ENCODE data around the gene ATG12.
"Not testable (repeated sequence)": the region's sequence is repeated elsewhere in the genome, so short reads cannot be mapped to it uniquely, and the experiment has no call there.

ATG12 gene

GRCh38 chr5:115831163-115831768, 10.1 kb downstream of the ATG12 start:
- Mint-ChIP-seq H3K9me3 (peaks cover 7% of the 10 kb centered on the region), H3K4me1 (ENCODE audit: low read depth) (peaks cover 9% of the 10 kb centered on the region), H3K27ac (no peak overlapping the region), H3K36me3 (ENCODE audit: low read depth) (peaks cover 58% of the 10 kb centered on the region), H3K27me3 (no peaks in the 10 kb centered on the region), H3K4me3 (no peak overlapping the region)
- intact Hi-C loops (cut with micrococcal nuclease) = no loop called here

- H3K4me3 Mint-ChIP-seq = no peak overlapping the region
- intact Hi-C loops (cut with micrococcal nuclease) = no loop called here
- H3K9me3 Mint-ChIP-seq = peaks cover 21% of the 10 kb centered on the region
- no peaks in the 10 kb centered on the region for H3K4me1 Mint-ChIP-seq (ENCODE audit: low read depth)
- no peaks in the 10 kb centered on the region for H3K27me3 Mint-ChIP-seq
- H3K36me3 Mint-ChIP-seq (ENCODE audit: low read depth) = peaks cover 44% of the 10 kb centered on the region
- no peak overlapping the region for H3K27ac Mint-ChIP-seq
These were observed 11.5 kb downstream of the ATG12 start for GRCh38 chr5:115829913-115830312.

GRCh38 chr5:115825948-115826347, 15.4 kb downstream of the ATG12 start:
- peaks cover 20% of the 10 kb centered on the region for H3K36me3 Mint-ChIP-seq (ENCODE audit: low read depth)
- no peak overlapping the region for H3K4me3 Mint-ChIP-seq
- peaks cover 3% of the 10 kb centered on the region for H3K27me3 Mint-ChIP-seq
- H3K9me3 Mint-ChIP-seq = peaks cover 26% of the 10 kb centered on the region
- no peak overlapping the region for H3K27ac Mint-ChIP-seq
- intact Hi-C loops (cut with micrococcal nuclease) = no loop called here
- H3K4me1 Mint-ChIP-seq (ENCODE audit: low read depth) = no peaks in the 10 kb centered on the region

- Mint-ChIP-seq H3K27me3 (peaks cover 10% of the 10 kb centered on the region), H3K9me3 (peaks cover 26% of the 10 kb centered on the region)
- intact Hi-C loops (cut with micrococcal nuclease) = not testable (repeated sequence)
These were observed 16.4 kb downstream of the ATG12 start for GRCh38 chr5:115824983-115825382.

GRCh38 chr5:115820846-115821245, 20.5 kb downstream of the ATG12 start:
- Mint-ChIP-seq H3K4me1 (ENCODE audit: low read depth) (peaks cover 12% of the 10 kb centered on the region), H3K9me3 (peaks cover 15% of the 10 kb centered on the region), H3K27ac (no peak overlapping the region), H3K36me3 (ENCODE audit: low read depth) (no peaks in the 10 kb centered on the region), H3K4me3 (no peak overlapping the region), H3K27me3 (peaks cover 38% of the 10 kb centered on the region)
- intact Hi-C loops (cut with micrococcal nuclease) = no loop called here

More at GRCh38 chr5:115824983-115825382, 16.4 kb downstream of the ATG12 start:
- H3K4me1 Mint-ChIP-seq (ENCODE audit: low read depth); H3K4me3 Mint-ChIP-seq; H3K27ac Mint-ChIP-seq: not testable (repeated sequence)
- peaks cover 18% of the 10 kb centered on the region for H3K36me3 Mint-ChIP-seq (ENCODE audit: low read depth)

- Mint-ChIP-seq H3K27ac (no peak overlapping the region), H3K36me3 (ENCODE audit: low read depth) (no peaks in the 10 kb centered on the region), H3K9me3 (no peaks in the 10 kb centered on the region), H3K27me3 (peaks cover 58% of the 10 kb centered on the region), H3K4me3 (no peak overlapping the region), H3K4me1 (ENCODE audit: low read depth) (peaks cover 22% of the 10 kb centered on the region)
- intact Hi-C loops (cut with micrococcal nuclease) = loop anchor here (5.0 kb wide), 1 partner anchor 172 kb away; no protein-coding TSS in a partner anchor
These were observed 22.5 kb downstream of the ATG12 start for GRCh38 chr5:115818821-115819220.

- H3K9me3 Mint-ChIP-seq = no peaks in the 10 kb centered on the region
- no peaks in the 10 kb centered on the region for H3K36me3 Mint-ChIP-seq (ENCODE audit: low read depth)
- H3K27me3 Mint-ChIP-seq = peaks cover 69% of the 10 kb centered on the region
- peaks cover 22% of the 10 kb centered on the region for H3K4me1 Mint-ChIP-seq (ENCODE audit: low read depth)
- no peak overlapping the region for H3K4me3 Mint-ChIP-seq
- intact Hi-C loops (cut with micrococcal nuclease) = loop anchor here (5.0 kb wide), 1 partner anchor 170 kb away; no protein-coding TSS in a partner anchor
- H3K27ac Mint-ChIP-seq = no peak overlapping the region
These were observed 24.0 kb downstream of the ATG12 start for GRCh38 chr5:115817386-115817785.

GRCh38 chr5:115816226-115817081, 24.9 kb downstream of the ATG12 start, which contains the start of gene CDO1:
Gene CDO1, minus strand, starts transcription at chr5:115816659. Its CDS starts 262 bp downstream, at chr5:115816397.
- Mint-ChIP-seq H3K9me3 (no peaks in the 10 kb centered on the region), H3K27ac (no peak within 1 kb of the TSS), H3K4me3 (peak within 1 kb of the TSS; percentile 49), H3K36me3 (ENCODE audit: low read depth) (no peaks in the 10 kb centered on the region), H3K4me1 (ENCODE audit: low read depth) (peaks cover 22% of the 10 kb centered on the region), H3K27me3 (peaks cover 73% of the 10 kb centered on the region)
- intact Hi-C loops (cut with micrococcal nuclease) = loop anchor here (5.0 kb wide), 1 partner anchor 169 kb away; no protein-coding TSS in a partner anchor

GRCh38 chr5:115815693-115816225, 25.6 kb downstream of the ATG12 start:
- intact Hi-C loops (cut with micrococcal nuclease) = loop anchor here (5.0 kb wide), 1 partner anchor 168 kb away; no protein-coding TSS in a partner anchor
- Mint-ChIP-seq H3K4me3 (peak overlapping the region; percentile 49), H3K27ac (no peak overlapping the region), H3K27me3 (peaks cover 72% of the 10 kb centered on the region), H3K36me3 (ENCODE audit: low read depth) (no peaks in the 10 kb centered on the region), H3K4me1 (ENCODE audit: low read depth) (peaks cover 22% of the 10 kb centered on the region), H3K9me3 (no peaks in the 10 kb centered on the region)

- no peak overlapping the region for H3K4me3 Mint-ChIP-seq
These were observed 26.2 kb downstream of the ATG12 start for GRCh38 chr5:115815006-115815692.

GRCh38 chr5:115813719-115814118, 27.6 kb downstream of the ATG12 start:
- Mint-ChIP-seq H3K27ac (no peak overlapping the region), H3K36me3 (ENCODE audit: low read depth) (no peaks in the 10 kb centered on the region), H3K4me1 (ENCODE audit: low read depth) (peaks cover 22% of the 10 kb centered on the region), H3K27me3 (peaks cover 66% of the 10 kb centered on the region), H3K4me3 (no peak overlapping the region), H3K9me3 (no peaks in the 10 kb centered on the region)
- intact Hi-C loops (cut with micrococcal nuclease) = no loop called here

More at GRCh38 chr5:115815006-115815692, 26.2 kb downstream of the ATG12 start:
- H3K27me3 Mint-ChIP-seq = peaks cover 68% of the 10 kb centered on the region
- H3K9me3 Mint-ChIP-seq = no peaks in the 10 kb centered on the region
- H3K36me3 Mint-ChIP-seq (ENCODE audit: low read depth) = no peaks in the 10 kb centered on the region
- H3K27ac Mint-ChIP-seq = no peak overlapping the region
- H3K4me1 Mint-ChIP-seq (ENCODE audit: low read depth) = peaks cover 22% of the 10 kb centered on the region
- intact Hi-C loops (cut with micrococcal nuclease) = loop anchor here (5.0 kb wide), 1 partner anchor 168 kb away; no protein-coding TSS in a partner anchor

GRCh38 chr5:115812372-115812771, 29.0 kb downstream of the ATG12 start:
- Mint-ChIP-seq H3K9me3 (no peaks in the 10 kb centered on the region), H3K27me3 (peaks cover 60% of the 10 kb centered on the region), H3K36me3 (ENCODE audit: low read depth) (no peaks in the 10 kb centered on the region), H3K4me1 (ENCODE audit: low read depth) (peaks cover 22% of the 10 kb centered on the region), H3K27ac (no peak overlapping the region), H3K4me3 (no peak overlapping the region)
- intact Hi-C loops (cut with micrococcal nuclease) = no loop called here

- Mint-ChIP-seq H3K9me3 (no peaks in the 10 kb centered on the region), H3K27ac (no peak overlapping the region), H3K4me1 (ENCODE audit: low read depth) (peaks cover 16% of the 10 kb centered on the region), H3K36me3 (ENCODE audit: low read depth) (no peaks in the 10 kb centered on the region), H3K4me3 (no peak overlapping the region), H3K27me3 (peaks cover 54% of the 10 kb centered on the region)
- intact Hi-C loops (cut with micrococcal nuclease) = no loop called here
These were observed 30.0 kb downstream of the ATG12 start for GRCh38 chr5:115811406-115811805.

Data from dendritic cell treated with granulocyte-macrophage colony-stimulating factor and Interleukin-4, amounts not matched to agents 40 ng/mL and 50 ng/mL, for 4 days (primary cell).